Limb (tissue), 2 donors: ENCODE measurements around the gene C1QTNF8.

Experiments
- DNase-seq, 2 donors: peaks; one replicate each; pipeline ENCODE4 v3.0.0-alpha.2; 2016; ENCODE audit errors: extremely low spot score in 2 of 2

C1QTNF8 gene

GRCh38 chr16:1096169-1097082 is at the start of gene C1QTNF8:
C1QTNF8 (minus strand) TSS chr16:1096244; CDS start chr16:1094922, 1,322 bp downstream.
- no peak for DNase-seq

DNA sequence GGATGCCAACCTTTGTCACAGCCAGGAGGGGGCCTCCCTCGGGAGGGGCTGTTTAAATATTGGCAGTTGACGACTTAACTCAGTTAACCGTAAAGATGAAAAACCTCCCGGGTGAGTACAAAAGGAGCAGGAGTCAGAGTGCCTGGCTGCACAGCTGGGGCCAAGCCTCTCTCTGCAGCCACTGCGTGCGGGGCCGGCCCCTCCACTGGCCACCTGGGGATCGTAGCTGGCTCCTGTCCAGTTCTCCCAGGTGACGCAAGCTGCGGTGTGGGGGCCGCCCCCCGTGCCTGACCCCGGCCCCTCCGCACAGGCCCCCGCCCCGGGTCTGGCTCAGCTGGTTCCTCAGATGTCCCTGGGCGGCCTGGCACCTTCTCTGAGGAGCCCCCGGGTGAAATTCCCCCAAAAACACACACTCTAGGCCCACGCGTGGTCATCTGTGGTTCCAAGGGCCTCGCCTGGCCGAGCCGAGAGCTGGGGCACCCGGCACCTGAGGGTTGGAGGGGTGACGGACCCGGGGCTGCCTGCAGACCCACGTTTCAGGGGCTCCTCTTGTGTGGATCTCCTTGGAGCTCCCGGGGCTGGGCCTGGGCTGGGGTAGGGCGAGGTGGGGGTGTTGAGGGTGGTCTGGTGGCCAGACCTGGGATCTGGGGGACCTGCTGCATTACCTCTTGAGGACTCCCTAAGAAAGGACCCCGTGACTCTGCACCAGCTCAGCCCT is 49.5 kb upstream of the C1QTNF8 start:
- DNase-seq, result no peak

DNA sequence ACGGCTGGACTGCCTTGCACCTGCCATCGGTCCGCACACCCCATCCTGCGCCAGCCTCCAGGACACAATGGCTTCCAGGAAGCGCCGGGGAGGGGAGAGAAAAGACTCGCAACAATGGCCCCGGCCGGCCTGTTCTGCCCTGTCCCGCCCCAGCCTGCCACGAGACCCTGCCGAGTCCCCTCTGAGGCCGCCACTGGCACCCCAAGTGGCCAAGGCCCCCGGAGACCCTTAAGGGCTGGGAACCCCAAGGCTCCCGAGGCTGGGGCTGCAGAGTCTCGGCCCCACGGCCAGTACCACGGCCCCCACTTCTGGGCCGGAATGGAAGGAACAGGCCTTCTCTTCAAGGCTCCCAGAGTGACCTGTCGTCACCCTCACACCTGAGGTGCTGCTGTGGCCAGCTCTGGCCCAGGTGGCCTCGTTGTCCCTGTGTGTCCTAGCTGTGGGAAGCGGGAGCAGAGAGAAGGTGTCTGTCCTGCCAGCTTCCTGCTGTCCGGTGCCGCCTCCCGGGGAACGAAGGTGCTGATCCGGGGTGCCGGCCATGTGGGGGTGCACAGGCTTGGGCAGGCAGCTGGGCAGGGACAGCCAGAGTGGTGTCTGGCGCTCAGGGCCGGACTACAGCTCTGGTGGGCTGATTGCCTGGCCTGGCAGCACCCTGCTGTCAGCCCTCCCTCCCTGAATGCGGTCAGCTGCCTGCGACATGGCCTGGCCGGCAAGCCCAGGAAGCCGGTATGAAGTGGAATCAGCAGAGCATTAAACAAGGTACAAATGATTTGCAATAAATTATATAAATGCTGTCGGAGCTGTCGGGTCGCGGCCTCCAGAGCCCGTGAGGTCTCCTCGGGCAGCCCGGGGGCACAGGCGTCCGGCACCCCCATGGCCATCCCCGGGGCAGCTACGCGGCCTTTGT is 48.7 kb upstream of the C1QTNF8 start:
- no peak for DNase-seq

DNA sequence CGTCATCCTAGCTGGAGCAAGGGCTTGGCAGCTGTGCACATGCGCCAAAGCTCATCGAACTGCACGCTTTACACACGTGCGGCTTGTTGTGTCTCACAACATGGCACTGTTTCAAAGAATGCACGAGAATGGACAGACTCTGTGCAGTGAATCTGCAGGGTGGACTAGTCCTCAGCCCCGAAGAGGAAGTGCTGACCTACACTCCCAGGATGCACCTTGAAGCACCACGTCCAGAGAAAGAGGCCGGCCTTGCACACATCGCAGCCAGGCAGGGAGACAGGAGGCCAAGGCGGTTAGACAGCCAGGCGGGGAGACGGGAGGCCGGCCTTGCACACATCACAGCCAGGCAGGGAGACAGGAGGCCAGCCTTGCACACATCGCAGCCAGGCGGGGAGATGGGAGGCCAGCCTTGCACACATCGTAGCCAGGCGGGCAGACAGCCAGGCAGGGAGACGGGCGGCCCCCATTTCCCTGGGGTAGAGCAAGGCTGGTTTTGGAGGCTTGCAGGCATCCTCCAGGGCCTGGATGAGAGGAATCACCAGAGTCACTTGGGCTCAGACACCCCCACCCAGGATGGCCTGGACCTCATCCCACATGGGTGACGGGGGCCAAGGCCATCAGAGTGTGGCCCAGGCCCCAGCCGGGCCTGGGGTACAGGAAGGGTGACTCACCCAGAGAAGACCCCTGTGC is 47.9 kb upstream of the C1QTNF8 start:
- DNase-seq, result no peak

DNA sequence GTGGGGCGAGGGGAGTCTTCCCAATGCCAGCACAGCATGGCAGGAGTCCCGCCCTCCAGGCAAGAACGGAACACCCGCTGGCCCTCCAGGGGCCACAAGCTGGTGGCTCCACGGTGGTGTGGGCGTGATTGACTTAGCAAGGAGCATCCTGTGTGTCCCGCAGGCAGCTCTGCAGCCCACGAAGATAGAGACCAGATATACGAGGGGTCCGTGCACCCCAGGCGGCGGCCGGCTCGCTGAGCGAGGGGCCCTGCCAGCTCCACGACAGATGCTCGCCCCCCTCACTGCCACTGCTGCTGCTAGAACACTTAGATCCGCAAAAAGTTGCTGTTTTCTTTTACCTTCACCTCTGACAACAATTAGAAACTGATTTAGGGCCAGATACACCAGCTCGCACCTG is 46.9 kb upstream of the C1QTNF8 start:
- no peak for DNase-seq

DNA sequence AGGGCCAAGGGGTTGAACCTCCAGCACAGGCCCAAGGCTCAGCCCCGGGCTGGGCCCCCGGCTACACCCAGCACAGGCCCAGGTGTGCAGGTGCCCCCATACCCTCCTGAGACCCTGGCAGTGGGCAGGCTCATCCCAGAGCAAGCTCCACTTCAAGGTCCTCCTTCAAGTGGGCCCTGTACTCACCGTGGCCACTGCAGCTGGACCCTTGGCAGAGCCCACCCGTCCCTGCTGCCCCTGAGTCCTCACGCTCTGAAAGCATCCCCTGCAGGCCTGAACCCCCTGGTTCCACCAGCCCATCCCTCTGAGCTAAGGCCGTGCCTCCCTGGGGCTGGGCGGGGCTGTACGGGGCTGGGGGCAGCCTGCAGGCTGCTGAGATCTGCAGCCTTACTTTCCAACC is 45.7 kb upstream of the C1QTNF8 start:
- DNase-seq, result no peak

- no peak for DNase-seq
Observed at GRCh38 chr16:1141191-1141590, 45.1 kb upstream of the C1QTNF8 start.

DNA sequence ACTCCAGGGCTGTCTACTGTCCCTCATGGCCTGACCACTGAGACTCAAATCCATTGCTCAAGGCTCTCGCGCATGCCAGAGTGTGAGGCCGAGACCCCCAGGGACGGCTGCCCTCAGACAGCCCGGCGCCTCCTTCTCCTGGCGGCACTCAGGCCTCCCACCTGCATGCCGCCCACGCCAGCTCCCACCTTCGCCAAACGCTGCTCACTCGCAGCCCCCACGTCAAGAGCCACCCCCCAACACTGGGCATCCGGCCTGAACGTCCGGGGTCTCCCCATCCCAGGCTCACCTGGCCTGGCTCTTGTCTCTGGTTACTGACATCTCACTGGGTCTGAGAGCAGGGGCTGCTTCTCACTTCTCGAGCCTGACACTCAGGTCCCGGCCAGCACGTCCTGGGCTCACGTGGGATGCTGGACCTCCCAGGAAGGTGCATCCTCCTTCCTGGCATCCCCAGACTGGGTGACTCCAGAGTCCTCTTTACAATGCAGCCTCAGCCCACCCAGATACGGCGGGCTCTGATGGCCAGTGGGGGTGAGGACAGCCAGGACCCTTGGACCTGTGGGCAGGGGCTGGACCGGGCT is 44.6 kb upstream of the C1QTNF8 start:
- no peak for DNase-seq

- no peak for DNase-seq
Observed at GRCh38 chr16:1137604-1138003, 41.6 kb upstream of the C1QTNF8 start.

DNA sequence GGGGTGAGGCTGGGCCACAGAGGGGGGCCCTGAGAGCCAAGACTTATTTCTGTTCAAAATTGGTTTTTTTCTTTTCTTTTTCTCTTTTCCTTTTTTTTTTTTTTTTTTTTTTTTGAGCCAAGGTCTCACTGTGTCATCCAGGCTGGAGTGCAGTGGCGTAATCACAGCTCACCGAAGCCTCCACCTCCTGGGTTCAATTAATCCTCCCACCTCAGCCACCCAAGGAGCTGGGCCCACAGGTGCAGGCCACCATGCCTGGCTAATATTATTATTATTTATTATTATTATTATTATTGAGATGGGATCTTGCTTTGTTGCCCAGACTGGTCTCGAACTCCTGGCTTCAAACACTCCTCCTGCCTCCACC is 39.4 kb upstream of the C1QTNF8 start:
- no peak for DNase-seq

- no peak for DNase-seq
Observed at GRCh38 chr16:1134776-1135458, 38.9 kb upstream of the C1QTNF8 start.

DNA sequence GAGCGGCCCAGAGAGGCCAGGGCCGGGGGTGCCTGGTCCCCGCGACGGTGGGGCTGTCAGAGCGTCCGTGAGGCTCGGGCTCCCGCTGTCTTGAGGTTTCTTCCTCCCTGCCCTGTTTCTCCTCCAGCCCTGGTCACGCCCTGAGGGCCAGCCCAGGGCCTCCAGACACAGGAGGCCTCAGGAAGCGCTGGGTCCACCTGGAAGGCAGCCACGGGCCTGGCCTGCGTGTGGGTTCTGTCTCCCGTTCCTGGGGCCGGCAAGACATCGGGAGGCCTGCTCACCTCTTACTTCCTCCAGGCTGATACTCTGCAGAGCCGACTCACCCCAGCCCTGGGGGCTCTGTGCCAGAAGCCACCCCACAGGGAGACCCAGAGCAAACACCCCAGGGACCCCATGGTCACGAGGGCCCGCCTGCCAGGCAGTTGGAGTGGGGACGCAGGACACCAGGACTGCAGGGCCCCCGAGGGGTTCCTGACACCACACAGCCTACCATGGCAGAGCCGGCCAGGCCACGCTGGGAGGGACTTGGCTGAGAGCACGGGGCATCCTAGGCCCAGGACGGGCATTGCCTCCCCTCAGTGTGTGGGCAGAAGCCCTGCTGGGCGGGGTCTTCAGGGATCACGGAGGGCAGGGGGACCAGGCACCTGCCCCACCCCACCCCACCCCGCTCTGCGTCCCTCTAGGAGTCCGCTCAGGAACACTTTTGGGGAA is 37.9 kb upstream of the C1QTNF8 start:
- DNase-seq, result no peak

DNA sequence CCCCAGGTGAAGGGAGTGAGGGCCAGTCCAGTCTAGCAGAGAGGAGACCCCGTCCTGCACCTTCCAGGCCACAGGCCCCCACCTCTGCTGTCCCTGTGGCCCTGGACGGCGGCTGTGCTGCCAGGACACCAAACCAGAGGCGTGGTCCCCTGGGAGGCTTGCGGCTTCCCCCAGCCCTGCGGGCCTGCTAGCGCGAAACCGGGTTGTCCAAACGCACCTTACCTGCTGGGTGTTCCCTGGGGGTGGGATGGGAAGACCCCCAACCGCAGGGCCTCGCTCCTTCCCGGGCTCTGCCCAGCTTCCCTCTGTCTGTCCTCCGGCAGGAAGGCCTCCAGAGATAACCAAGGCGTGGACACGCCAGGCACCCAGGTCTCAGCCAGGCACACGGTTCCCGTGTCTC is 37.2 kb upstream of the C1QTNF8 start:
- no peak for DNase-seq

- DNase-seq, result no peak
Observed at GRCh38 chr16:1132431-1132830, 36.4 kb upstream of the C1QTNF8 start.

- DNase-seq, result no peak
Observed at GRCh38 chr16:1131378-1131994, 35.4 kb upstream of the C1QTNF8 start.

DNA sequence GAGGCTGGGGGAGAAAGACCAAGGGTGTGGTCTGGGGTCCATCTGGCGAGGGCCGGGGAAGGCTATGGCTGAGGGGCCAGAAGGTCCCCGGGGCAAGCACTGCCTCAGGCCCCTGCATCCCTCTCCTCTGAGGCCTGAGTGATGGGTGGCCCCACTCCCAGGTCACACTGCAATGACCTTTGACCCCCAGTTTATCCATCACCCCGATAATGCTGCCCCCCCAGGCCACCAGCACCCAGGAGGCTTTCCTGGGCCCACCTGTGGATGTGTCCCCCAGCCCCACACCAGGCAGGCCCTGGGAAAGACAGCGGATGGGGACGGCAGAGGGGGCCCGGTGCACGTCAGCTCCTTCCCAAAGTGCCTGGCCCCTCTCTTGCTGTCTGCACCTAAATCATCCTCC is 34.3 kb upstream of the C1QTNF8 start:
- no peak for DNase-seq

DNA sequence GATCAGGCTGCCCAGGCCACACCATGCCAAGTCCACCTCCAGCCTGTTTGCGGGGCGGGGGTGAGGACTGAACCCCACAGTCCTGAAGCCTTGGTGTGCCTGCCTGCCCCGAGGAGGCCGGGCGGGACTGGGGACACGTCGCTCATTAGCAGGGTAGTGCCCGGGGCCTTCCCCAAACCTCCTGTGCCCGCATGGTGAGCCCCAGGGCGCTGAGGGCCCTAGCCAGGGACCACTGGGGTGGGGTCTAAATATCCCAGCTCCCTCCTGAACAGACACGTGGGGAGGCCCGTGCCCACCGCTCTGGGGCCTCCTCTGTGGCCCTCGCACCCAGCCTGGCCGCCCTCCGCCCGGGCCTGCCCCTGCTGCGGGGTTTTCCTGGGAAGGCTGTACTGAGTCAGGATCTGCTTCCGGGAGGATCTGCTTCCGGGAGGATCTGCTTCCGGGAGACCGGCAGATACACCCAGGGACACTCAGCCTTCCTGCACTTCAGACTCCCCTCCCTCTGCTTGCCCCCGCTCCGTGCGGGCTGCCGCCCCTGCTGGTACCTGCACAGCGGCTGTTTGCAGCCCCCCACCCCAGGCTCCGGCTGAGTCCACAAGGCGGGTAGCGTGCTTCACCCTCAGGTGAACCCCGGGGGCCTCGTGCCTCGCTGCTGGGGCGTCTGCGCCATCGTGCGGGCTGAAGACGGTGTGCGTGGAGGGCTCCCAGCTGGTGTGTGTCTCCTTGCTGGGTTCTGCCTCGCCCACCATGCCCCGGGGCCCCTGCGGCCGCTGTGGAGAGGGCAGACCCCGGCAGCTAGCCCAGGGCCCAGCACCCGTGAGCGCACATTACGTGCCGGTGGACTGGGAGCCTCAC is 33.3 kb upstream of the C1QTNF8 start:
- no peak for DNase-seq
